ENCODE results near the gene TECR.
"Not testable (repeated sequence)": the region's sequence is repeated elsewhere in the genome, so short reads cannot be mapped to it uniquely, and the experiment has no call there.

Gene TECR

GRCh38 chr19:14612242-14612641 is 82.8 kb downstream of the TECR start:
- peaks cover 16% of the 10 kb centered on the region for H3K27me3 Mint-ChIP-seq
- not testable (repeated sequence) for H3K36me3 Mint-ChIP-seq (ENCODE audit: insufficient read depth); H3K4me3 Mint-ChIP-seq; H3K4me1 Mint-ChIP-seq; H3K9me3 Mint-ChIP-seq; DNase-seq (ENCODE audit: low spot score in 2 of 2); ATAC-seq (replicated peaks; ENCODE audit: extremely low read depth, poor library complexity, severe bottlenecking); H3K27ac Mint-ChIP-seq (ENCODE audit: low read depth)

GRCh38 chr19:14612657-14613056 is 83.3 kb downstream of the TECR start:
- Mint-ChIP-seq H3K4me1 (no peaks in the 10 kb centered on the region), H3K36me3 (ENCODE audit: insufficient read depth) (no peaks in the 10 kb centered on the region), H3K27ac (ENCODE audit: low read depth) (no peak overlapping the region), H3K4me3 (no peak overlapping the region), H3K27me3 (peaks cover 20% of the 10 kb centered on the region), H3K9me3 (no peaks in the 10 kb centered on the region)
- no peak for DNase-seq (ENCODE audit: low spot score in 2 of 2)
- no peak for ATAC-seq (replicated peaks; ENCODE audit: extremely low read depth, poor library complexity, severe bottlenecking)

- not testable (repeated sequence) for H3K9me3 Mint-ChIP-seq; H3K4me3 Mint-ChIP-seq; H3K27ac Mint-ChIP-seq (ENCODE audit: low read depth); H3K4me1 Mint-ChIP-seq; H3K36me3 Mint-ChIP-seq (ENCODE audit: insufficient read depth); DNase-seq (ENCODE audit: low spot score in 2 of 2)
- H3K27me3 Mint-ChIP-seq: peaks cover 24% of the 10 kb centered on the region
- ATAC-seq (replicated peaks; ENCODE audit: extremely low read depth, poor library complexity, severe bottlenecking): peak; percentile 14
These were observed 84.2 kb downstream of the TECR start for GRCh38 chr19:14613399-14614098.

GRCh38 chr19:14614099-14614412 is 84.7 kb downstream of the TECR start:
- Mint-ChIP-seq H3K27ac (ENCODE audit: low read depth) (no peak overlapping the region), H3K4me3 (no peak overlapping the region), H3K4me1 (no peaks in the 10 kb centered on the region)

More at GRCh38 chr19:14614099-14614412, 84.7 kb downstream of the TECR start:
- DNase-seq (ENCODE audit: low spot score in 2 of 2): no peak
- peak; percentile 58 for ATAC-seq (replicated peaks; ENCODE audit: extremely low read depth, poor library complexity, severe bottlenecking)
- Mint-ChIP-seq H3K9me3 (peaks cover 2% of the 10 kb centered on the region), H3K27me3 (peaks cover 24% of the 10 kb centered on the region), H3K36me3 (ENCODE audit: insufficient read depth) (peaks cover 2% of the 10 kb centered on the region)
